ENCODE results near the gene MAZ. TPM values are rescaled to one million over a fixed set of nuclear protein-coding genes. Genes with fewer than 3 reads are reported as not detected.

MAZ gene
- polyA plus RNA-seq, 1 of the 3 experiments (the other 2 are of a cell fraction), result 163 TPM

GRCh38 chr16:29860218-29860617 lies 53.9 kb downstream of the MAZ start:
- Histone ChIP-seq H2AFZ (ENCODE audit: low read depth) (no peak overlapping the region), H3K27ac (ENCODE audit: low read depth in 2 of 2, low read length in 1 of 2) (no peak overlapping the region), H4K20me1 (ENCODE audit: insufficient read depth) (no peaks in the 10 kb centered on the region), H3K27me3 (ENCODE audit: insufficient read depth) (no peaks in the 10 kb centered on the region), H3K9me3 (no peaks in the 10 kb centered on the region), H3K36me3 (replicated peaks in 1 of 2; ENCODE audit: control insufficient read depth in 1 of 2, insufficient read depth in 2 of 2, low read length in 1 of 2) (peaks cover 5 to 14% of the 10 kb centered on the region in 2 experiments), H3K9me2 (no peaks in the 10 kb centered on the region), H3K4me1 (ENCODE audit: control insufficient read depth in 1 of 2, insufficient read depth in 2 of 2, low read depth in 1 of 2, low read length in 1 of 2) (peaks cover 0 to 30% of the 10 kb centered on the region in 2 experiments; a peak in 1 of 4 replicates), H3K79me2 (ENCODE audit: insufficient read depth) (peaks cover 18% of the 10 kb centered on the region), H3K4me3 (ENCODE audit: low read depth in 2 of 2, low read length in 1 of 2) (no peak overlapping the region), H3F3A (replicated peaks; ENCODE audit: insufficient read depth) (peaks cover 11% of the 10 kb centered on the region), H3K9ac (no peak overlapping the region), H3K4me2 (no peak overlapping the region)
- TF ChIP-seq YY1 (IDR thresholded peaks at IDR 0.05; ENCODE audit: low read depth) (no peak), GABPA (IDR thresholded peaks at IDR 0.05; ENCODE audit: low read depth) (no peak), TCF12 (IDR thresholded peaks at IDR 0.05) (no peak), MEF2A (IDR thresholded peaks at IDR 0.05; ENCODE audit: borderline replicate concordance, low read depth) (no peak), TAF1 (IDR thresholded peaks at IDR 0.05; ENCODE audit: borderline replicate concordance, low read depth, low read length) (no peak), CHD2 (IDR thresholded peaks at IDR 0.05; ENCODE audit: low read length, partially characterized antibody) (no peak), USF1 (IDR thresholded peaks at IDR 0.05; ENCODE audit: borderline replicate concordance, low read depth) (no peak), RXRA (IDR thresholded peaks at IDR 0.05; ENCODE audit: borderline replicate concordance, low read depth) (no peak), FOSL2 (IDR thresholded peaks at IDR 0.05; ENCODE audit: borderline replicate concordance, low read depth) (no peak), JUND (IDR thresholded peaks at IDR 0.05) (no peak), RFX5 (IDR thresholded peaks at IDR 0.05; ENCODE audit: low read length) (no peak), ZBTB33 (IDR thresholded peaks at IDR 0.05; ENCODE audit: borderline replicate concordance, low read depth) (no peak), SMC3 (IDR thresholded peaks at IDR 0.05; ENCODE audit: low read depth, low read length) (no peak), EZH2phosphoT487 (IDR thresholded peaks at IDR 0.05; ENCODE audit: borderline replicate concordance, low read depth) (no peak)
- TF ChIP-seq, protein P1, sequence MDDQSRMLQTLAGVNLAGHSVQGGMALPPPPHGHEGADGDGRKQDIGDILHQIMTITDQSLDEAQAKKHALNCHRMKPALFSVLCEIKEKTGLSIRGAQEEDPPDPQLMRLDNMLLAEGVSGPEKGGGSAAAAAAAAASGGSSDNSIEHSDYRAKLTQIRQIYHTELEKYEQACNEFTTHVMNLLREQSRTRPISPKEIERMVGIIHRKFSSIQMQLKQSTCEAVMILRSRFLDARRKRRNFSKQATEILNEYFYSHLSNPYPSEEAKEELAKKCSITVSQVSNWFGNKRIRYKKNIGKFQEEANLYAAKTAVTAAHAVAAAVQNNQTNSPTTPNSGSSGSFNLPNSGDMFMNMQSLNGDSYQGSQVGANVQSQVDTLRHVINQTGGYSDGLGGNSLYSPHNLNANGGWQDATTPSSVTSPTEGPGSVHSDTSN (IDR thresholded peaks at IDR 0.05), result no peak
- TF ChIP-seq, protein P2, sequence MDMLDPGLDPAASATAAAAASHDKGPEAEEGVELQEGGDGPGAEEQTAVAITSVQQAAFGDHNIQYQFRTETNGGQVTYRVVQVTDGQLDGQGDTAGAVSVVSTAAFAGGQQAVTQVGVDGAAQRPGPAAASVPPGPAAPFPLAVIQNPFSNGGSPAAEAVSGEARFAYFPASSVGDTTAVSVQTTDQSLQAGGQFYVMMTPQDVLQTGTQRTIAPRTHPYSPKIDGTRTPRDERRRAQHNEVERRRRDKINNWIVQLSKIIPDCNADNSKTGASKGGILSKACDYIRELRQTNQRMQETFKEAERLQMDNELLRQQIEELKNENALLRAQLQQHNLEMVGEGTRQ (IDR thresholded peaks at IDR 0.05; ENCODE audit: borderline replicate concordance, low read depth, low read length), result no peak
- TF ChIP-seq, protein P3, sequence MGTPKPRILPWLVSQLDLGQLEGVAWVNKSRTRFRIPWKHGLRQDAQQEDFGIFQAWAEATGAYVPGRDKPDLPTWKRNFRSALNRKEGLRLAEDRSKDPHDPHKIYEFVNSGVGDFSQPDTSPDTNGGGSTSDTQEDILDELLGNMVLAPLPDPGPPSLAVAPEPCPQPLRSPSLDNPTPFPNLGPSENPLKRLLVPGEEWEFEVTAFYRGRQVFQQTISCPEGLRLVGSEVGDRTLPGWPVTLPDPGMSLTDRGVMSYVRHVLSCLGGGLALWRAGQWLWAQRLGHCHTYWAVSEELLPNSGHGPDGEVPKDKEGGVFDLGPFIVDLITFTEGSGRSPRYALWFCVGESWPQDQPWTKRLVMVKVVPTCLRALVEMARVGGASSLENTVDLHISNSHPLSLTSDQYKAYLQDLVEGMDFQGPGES (IDR thresholded peaks at IDR 0.05; ENCODE audit: low read depth, low read length), result no peak
- DNase-seq, result no peak
- 91% methylated on average over 8 of the region's 9 CpGs for WGBS (ENCODE audit: low lambda C conversion rate)
- POLR2A ChIA-PET, result no interaction called here
- CTCF ChIA-PET, result interaction anchor here (1.0 to 3.2 kb wide), 3 partner anchors 12 to 145 kb away, joined by 3 to 13 read pairs (median 4); partner anchors contain the start of gene MVP

Small RNA genes within 50 kb of the gene (small RNA-seq; reads per million reads assigned to genes)
- gene AC009133.6 (0 reads per million in 7 experiments), gene AC120114.4 (0 reads per million in 7 experiments)

Other genes starting within 250 kb of the MAZ start
- gene SPN, start 143.3 kb upstream of the MAZ start, polyA plus RNA-seq (2012; rRNA removed), result 0.10 and 0.13 TPM in 2 replicates
- gene QPRT, start 127.3 kb upstream of the MAZ start, polyA plus RNA-seq (2012; rRNA removed), result 12.5 and 12.6 TPM in 2 replicates
- not detected in 2 replicates for gene C16orf54, start 60.5 kb upstream of the MAZ start, polyA plus RNA-seq (2012; rRNA removed)
- gene ZG16, start 28.3 kb upstream of the MAZ start, polyA plus RNA-seq (2012; rRNA removed), result not detected in 2 replicates
- 63.8 and 64.1 TPM in 2 replicates for gene KIF22, start 15.8 kb upstream of the MAZ start, polyA plus RNA-seq (2012; rRNA removed)
- gene PRRT2, start 5.7 kb downstream of the MAZ start, polyA plus RNA-seq (2012; rRNA removed), result 28.1 and 29.3 TPM in 2 replicates
- gene PAGR1, start 9.6 kb downstream of the MAZ start, polyA plus RNA-seq (2012; rRNA removed), result 48.5 and 57.7 TPM in 2 replicates
- gene MVP, start 13.9 kb downstream of the MAZ start, polyA plus RNA-seq (2012; rRNA removed), result 198 and 222 TPM in 2 replicates
- gene CDIPT, start 56.7 kb downstream of the MAZ start, polyA plus RNA-seq (2012; rRNA removed), result 90.7 and 94.8 TPM in 2 replicates
- 26.6 and 59.8 TPM in 2 replicates for gene SEZ6L2, start 93.0 kb downstream of the MAZ start, polyA plus RNA-seq (2012; rRNA removed)
- 29.0 and 35.1 TPM in 2 replicates for gene ASPHD1, start 94.0 kb downstream of the MAZ start, polyA plus RNA-seq (2012; rRNA removed)
- gene KCTD13, start 119.7 kb downstream of the MAZ start, polyA plus RNA-seq (2012; rRNA removed), result 28.5 and 31.0 TPM in 2 replicates
- gene TMEM219, start 155.6 kb downstream of the MAZ start, polyA plus RNA-seq (2012; rRNA removed), result 95.0 and 101 TPM in 2 replicates
- gene TAOK2, start 167.3 kb downstream of the MAZ start, polyA plus RNA-seq (2012; rRNA removed), result 21.9 and 23.1 TPM in 2 replicates
- 15.4 and 18.9 TPM in 2 replicates for gene HIRIP3, start 189.1 kb downstream of the MAZ start, polyA plus RNA-seq (2012; rRNA removed)
- gene INO80E, start 189.7 kb downstream of the MAZ start, polyA plus RNA-seq (2012; rRNA removed), result 43.9 and 46.6 TPM in 2 replicates
- 10.3 and 10.4 TPM in 2 replicates for gene DOC2A, start 204.5 kb downstream of the MAZ start, polyA plus RNA-seq (2012; rRNA removed)
- not detected in 2 replicates for gene C16orf92, start 216.7 kb downstream of the MAZ start, polyA plus RNA-seq (2012; rRNA removed)
- 2.3 and 3.8 TPM in 2 replicates for gene TLCD3B, start 224.7 kb downstream of the MAZ start, polyA plus RNA-seq (2012; rRNA removed)